ENCODE measurements around the gene OR2C1.
A peak's percentile ranks its signal among the peaks of the same experiment; 100 is the strongest.

Gene OR2C1

GRCh38 chr16:3317315-3317999 is 38.2 kb upstream of the OR2C1 start (continued):
- TF ChIP-seq ZFP3 (tag by site-specific recombination; IDR thresholded peaks at IDR 0.05; ENCODE audit: low read depth) (no peak), ZNF785 (tag by site-specific recombination; IDR thresholded peaks at IDR 0.05) (no peak), ZNF596 (tag by site-specific recombination; IDR thresholded peaks at IDR 0.05) (no peak), ZNF549 (tag by site-specific recombination; IDR thresholded peaks at IDR 0.05) (peak; percentile 21; the same call in 1 of the 2 replicates), ZNF324 (tag by site-specific recombination; IDR thresholded peaks at IDR 0.05) (0 out of 2 replicates have a peak, but pooled peaks have one; percentile 50), ZNF169 (tag by site-specific recombination; IDR thresholded peaks at IDR 0.05) (no peak), FEZF1 (tag by site-specific recombination; IDR thresholded peaks at IDR 0.05) (no peak), GLIS2 (tag by site-specific recombination; IDR thresholded peaks at IDR 0.05) (no peak), ZNF548 (tag by site-specific recombination; IDR thresholded peaks at IDR 0.05) (no peak), ZNF558 (tag by site-specific recombination; IDR thresholded peaks at IDR 0.05) (peak; percentile 50; the same call in 1 of the 2 replicates), ZNF311 (tag by site-specific recombination; IDR thresholded peaks at IDR 0.05; ENCODE audit: borderline replicate concordance) (no peak), ZNF146 (tag by site-specific recombination; IDR thresholded peaks at IDR 0.05) (0 out of 2 replicates have a peak, but pooled peaks have one; percentile 10)
- TF ChIP-seq, protein P1, sequence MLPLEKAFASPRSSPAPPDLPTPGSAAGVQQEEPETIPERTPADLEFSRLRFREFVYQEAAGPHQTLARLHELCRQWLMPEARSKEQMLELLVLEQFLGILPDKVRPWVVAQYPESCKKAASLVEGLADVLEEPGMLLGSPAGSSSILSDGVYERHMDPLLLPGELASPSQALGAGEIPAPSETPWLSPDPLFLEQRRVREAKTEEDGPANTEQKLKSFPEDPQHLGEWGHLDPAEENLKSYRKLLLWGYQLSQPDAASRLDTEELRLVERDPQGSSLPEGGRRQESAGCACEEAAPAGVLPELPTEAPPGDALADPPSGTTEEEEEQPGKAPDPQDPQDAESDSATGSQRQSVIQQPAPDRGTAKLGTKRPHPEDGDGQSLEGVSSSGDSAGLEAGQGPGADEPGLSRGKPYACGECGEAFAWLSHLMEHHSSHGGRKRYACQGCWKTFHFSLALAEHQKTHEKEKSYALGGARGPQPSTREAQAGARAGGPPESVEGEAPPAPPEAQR (tag by site-specific recombination; IDR thresholded peaks at IDR 0.05), result no peak
- TF ChIP-seq, protein P2, sequence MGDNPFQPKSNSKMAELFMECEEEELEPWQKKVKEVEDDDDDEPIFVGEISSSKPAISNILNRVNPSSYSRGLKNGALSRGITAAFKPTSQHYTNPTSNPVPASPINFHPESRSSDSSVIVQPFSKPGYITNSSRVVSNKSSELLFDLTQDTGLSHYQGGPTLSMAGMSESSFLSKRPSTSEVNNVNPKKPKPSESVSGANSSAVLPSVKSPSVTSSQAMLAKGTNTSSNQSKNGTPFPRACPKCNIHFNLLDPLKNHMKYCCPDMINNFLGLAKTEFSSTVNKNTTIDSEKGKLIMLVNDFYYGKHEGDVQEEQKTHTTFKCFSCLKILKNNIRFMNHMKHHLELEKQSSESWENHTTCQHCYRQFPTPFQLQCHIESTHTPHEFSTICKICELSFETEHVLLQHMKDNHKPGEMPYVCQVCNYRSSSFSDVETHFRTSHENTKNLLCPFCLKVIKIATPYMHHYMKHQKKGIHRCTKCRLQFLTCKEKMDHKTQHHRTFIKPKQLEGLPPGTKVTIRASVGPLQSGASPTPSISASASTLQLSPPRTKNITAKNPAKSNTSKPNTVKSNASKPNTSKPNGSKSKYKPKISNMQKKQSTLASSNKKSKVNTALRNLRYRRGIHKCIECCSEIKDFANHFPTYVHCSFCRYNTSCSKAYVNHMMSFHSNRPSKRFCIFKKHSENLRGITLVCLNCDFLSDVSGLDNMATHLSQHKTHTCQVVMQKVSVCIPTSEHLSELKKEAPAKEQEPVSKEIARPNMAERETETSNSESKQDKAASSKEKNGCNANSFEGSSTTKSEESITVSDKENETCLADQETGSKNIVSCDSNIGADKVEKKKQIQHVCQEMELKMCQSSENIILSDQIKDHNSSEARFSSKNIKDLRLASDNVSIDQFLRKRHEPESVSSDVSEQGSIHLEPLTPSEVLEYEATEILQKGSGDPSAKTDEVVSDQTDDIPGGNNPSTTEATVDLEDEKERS (tag by site-specific recombination; IDR thresholded peaks at IDR 0.05), result peak; percentile 99
- TF ChIP-seq, protein P3, sequence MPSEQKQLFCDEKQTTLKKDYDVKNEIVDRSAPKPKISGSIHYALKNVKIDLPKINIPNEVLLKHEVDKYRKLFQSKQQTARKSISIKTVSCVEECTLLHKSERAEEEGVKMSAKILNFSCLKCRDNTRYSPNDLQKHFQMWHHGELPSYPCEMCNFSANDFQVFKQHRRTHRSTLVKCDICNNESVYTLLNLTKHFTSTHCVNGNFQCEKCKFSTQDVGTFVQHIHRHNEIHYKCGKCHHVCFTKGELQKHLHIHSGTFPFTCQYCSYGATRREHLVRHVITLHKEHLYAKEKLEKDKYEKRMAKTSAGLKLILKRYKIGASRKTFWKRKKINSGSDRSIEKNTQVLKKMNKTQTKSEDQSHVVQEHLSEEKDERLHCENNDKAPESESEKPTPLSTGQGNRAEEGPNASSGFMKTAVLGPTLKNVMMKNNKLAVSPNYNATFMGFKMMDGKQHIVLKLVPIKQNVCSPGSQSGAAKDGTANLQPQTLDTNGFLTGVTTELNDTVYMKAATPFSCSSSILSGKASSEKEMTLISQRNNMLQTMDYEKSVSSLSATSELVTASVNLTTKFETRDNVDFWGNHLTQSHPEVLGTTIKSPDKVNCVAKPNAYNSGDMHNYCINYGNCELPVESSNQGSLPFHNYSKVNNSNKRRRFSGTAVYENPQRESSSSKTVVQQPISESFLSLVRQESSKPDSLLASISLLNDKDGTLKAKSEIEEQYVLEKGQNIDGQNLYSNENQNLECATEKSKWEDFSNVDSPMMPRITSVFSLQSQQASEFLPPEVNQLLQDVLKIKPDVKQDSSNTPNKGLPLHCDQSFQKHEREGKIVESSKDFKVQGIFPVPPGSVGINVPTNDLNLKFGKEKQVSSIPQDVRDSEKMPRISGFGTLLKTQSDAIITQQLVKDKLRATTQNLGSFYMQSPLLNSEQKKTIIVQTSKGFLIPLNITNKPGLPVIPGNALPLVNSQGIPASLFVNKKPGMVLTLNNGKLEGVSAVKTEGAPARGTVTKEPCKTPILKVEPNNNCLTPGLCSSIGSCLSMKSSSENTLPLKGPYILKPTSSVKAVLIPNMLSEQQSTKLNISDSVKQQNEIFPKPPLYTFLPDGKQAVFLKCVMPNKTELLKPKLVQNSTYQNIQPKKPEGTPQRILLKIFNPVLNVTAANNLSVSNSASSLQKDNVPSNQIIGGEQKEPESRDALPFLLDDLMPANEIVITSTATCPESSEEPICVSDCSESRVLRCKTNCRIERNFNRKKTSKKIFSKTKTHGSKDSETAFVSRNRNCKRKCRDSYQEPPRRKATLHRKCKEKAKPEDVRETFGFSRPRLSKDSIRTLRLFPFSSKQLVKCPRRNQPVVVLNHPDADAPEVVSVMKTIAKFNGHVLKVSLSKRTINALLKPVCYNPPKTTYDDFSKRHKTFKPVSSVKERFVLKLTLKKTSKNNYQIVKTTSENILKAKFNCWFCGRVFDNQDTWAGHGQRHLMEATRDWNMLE (tag by site-specific recombination; conservative IDR thresholded peaks at IDR 0.05; ENCODE audit: low read depth), result peak; percentile 71
- TF ChIP-seq, protein P4, sequence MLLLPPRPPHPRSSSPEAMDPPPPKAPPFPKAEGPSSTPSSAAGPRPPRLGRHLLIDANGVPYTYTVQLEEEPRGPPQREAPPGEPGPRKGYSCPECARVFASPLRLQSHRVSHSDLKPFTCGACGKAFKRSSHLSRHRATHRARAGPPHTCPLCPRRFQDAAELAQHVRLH (tag by site-specific recombination; IDR thresholded peaks at IDR 0.05), result peak; percentile 74; the same call in 1 of the 2 replicates
- TF ChIP-seq, protein P5, sequence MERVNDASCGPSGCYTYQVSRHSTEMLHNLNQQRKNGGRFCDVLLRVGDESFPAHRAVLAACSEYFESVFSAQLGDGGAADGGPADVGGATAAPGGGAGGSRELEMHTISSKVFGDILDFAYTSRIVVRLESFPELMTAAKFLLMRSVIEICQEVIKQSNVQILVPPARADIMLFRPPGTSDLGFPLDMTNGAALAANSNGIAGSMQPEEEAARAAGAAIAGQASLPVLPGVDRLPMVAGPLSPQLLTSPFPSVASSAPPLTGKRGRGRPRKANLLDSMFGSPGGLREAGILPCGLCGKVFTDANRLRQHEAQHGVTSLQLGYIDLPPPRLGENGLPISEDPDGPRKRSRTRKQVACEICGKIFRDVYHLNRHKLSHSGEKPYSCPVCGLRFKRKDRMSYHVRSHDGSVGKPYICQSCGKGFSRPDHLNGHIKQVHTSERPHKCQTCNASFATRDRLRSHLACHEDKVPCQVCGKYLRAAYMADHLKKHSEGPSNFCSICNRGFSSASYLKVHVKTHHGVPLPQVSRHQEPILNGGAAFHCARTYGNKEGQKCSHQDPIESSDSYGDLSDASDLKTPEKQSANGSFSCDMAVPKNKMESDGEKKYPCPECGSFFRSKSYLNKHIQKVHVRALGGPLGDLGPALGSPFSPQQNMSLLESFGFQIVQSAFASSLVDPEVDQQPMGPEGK (tag by site-specific recombination; IDR thresholded peaks at IDR 0.05), result no peak

Measured in HEK293 (cell line).